ENCODE measurements around the gene EFCAB14. TPM values are rescaled to one million over a fixed set of nuclear protein-coding genes. Genes with fewer than 3 reads are reported as not detected.

Gene EFCAB14
- total RNA-seq, 1 experiment from 2014 or later: 52.5 TPM

- no peak overlapping the region for H3K4me2 ChIP-seq (ENCODE audit: low read length)
- no peaks in the 10 kb centered on the region for H4K20me1 ChIP-seq (ENCODE audit: insufficient read depth)
- TF ChIP-seq EZH2phosphoT487 (IDR thresholded peaks at IDR 0.05; ENCODE audit: borderline replicate concordance) (no peak), MAX (IDR thresholded peaks at IDR 0.05) (no peak), CEBPB (IDR thresholded peaks at IDR 0.05; ENCODE audit: low read depth) (no peak), POLR2A (IDR thresholded peaks at IDR 0.05; ENCODE audit: borderline replicate concordance, extremely low read depth, insufficient read depth, insufficient read length) (no peak), TCF7L2 (IDR thresholded peaks at IDR 0.05; ENCODE audit: borderline replicate concordance, extremely low read depth, insufficient read depth, insufficient read length) (no peak), EZH2 (IDR thresholded peaks at IDR 0.05) (no peak), YY1 (IDR thresholded peaks at IDR 0.05; ENCODE audit: extremely low read depth, insufficient replicate concordance, low read depth, low read length) (no peak), POLR2AphosphoS5 (IDR thresholded peaks at IDR 0.05; ENCODE audit: low read depth, low read length) (no peak), RAD21 (IDR thresholded peaks at IDR 0.05; ENCODE audit: low read depth) (no peak), REST (IDR thresholded peaks at IDR 0.05; ENCODE audit: low read depth) (no peak), CTCF (IDR thresholded peaks at IDR 0.05 in 2 of 3, conservative IDR thresholded peaks at IDR 0.05 in 1 of 3; ENCODE audit: borderline replicate concordance in 1 of 3, insufficient read depth in 1 of 3, low read depth in 2 of 3, low read length in 2 of 3) (no peak), CBX3 (IDR thresholded peaks at IDR 0.05; ENCODE audit: low read depth) (no peak), ELF1 (IDR thresholded peaks at IDR 0.05; ENCODE audit: borderline replicate concordance, low read depth) (no peak), SRF (IDR thresholded peaks at IDR 0.05; ENCODE audit: low read depth) (no peak), ZFX (IDR thresholded peaks at IDR 0.05) (no peak), JUND (IDR thresholded peaks at IDR 0.05) (no peak)
- intact Hi-C loops (cut with micrococcal nuclease): no loop called here
- peaks cover 21% of the 10 kb centered on the region for H3K79me2 ChIP-seq (ENCODE audit: insufficient read depth, low read length)
- BruUV-seq (replicated peaks): no TSS peak
- no peaks in the 10 kb centered on the region; the same call in 1 of the 2 replicates for H3K27me3 ChIP-seq (ENCODE audit: insufficient read depth, low read length)
- no peaks in the 10 kb centered on the region for H3K9me3 ChIP-seq (ENCODE audit: control insufficient read depth in 1 of 2, insufficient read depth in 1 of 2, low read depth in 1 of 2, low read length in 2 of 2)
- H3K36me3 ChIP-seq (ENCODE audit: control insufficient read depth in 1 of 2, insufficient read depth in 2 of 2, low read length in 2 of 2): no peaks in the 10 kb centered on the region
- ATAC-seq (no peak), DNase-seq (ENCODE audit: low read depth, low spot score) (no peak)
- ChIA-PET POLR2A (no interaction called here), CTCF (no interaction called here), RAD21 (ENCODE audit: low non-redundant PET in 1 of 2, low total read pairs in 2 of 2, uncharacterized antibody in 2 of 2, unreplicated experiment in 2 of 2) (no interaction called here)
- H3K4me1 ChIP-seq (ENCODE audit: control insufficient read depth in 1 of 2, insufficient read depth in 2 of 2, low read length in 2 of 2): peaks cover 15 to 29% of the 10 kb centered on the region in 2 experiments
- no peaks in the 10 kb centered on the region for H3K9me2 ChIP-seq (ENCODE audit: insufficient read depth)
- no peak overlapping the region for H3K9ac ChIP-seq (ENCODE audit: low read length)
- no peak overlapping the region for H3K4me3 ChIP-seq (replicated peaks in 1 of 2; ENCODE audit: low read depth in 1 of 2, low read length in 2 of 2)
- no peak overlapping the region for H2AFZ ChIP-seq (ENCODE audit: low read depth, low read length, poor library complexity, severe bottlenecking)
- no peak overlapping the region for H3K27ac ChIP-seq (ENCODE audit: low read depth, low read length)
These were observed 2.8 kb upstream of the EFCAB14 start for GRCh38 chr1:46721686-46722205.
